Bronchial epithelial cell (primary cell): ENCODE measurements around the gene C4orf17. TPM values are rescaled to one million over a fixed set of nuclear protein-coding genes. Genes with fewer than 3 reads are reported as not detected.

Experiments
- DNase-seq: peaks from one replicate; pipeline ENCODE4 v3.0.0-alpha.2; 2010; ENCODE audit warnings: low read depth
- FAIRE-seq: peaks from 2 replicates; lab custom pipeline; 2011; peaks lifted over from hg19 to GRCh38; lab: Jason Lieb, UNC
- H3K27me3 ChIP-seq: 2 replicates; pipeline ENCODE4 v1.5.1; 2011; ENCODE audit warnings: low read length; ENCODE audit not compliant: control insufficient read depth, insufficient read depth
- H3K36me3 ChIP-seq: 2 replicates; pipeline ENCODE4 v1.5.1; 2011; ENCODE audit warnings: low read length; ENCODE audit not compliant: control insufficient read depth, insufficient read depth
- H3K4me3 ChIP-seq: 2 replicates; pipeline ENCODE4 v1.5.1; 2011; ENCODE audit warnings: mild to moderate bottlenecking, low read depth, low read length, control low read depth
- total RNA-seq: library from RNA; depleted of rRNA; stranded (reverse); fragments of >200 nt; gene quantifications from 2 replicates; pipeline ENCODE4 v1.2.1, GENCODE V29; 2014
- TF ChIP-seq, protein P1 (sequence below): IDR thresholded peaks from 2 replicates; pipeline ENCODE4 v1.5.1; 2011; ENCODE audit warnings: mild to moderate bottlenecking, moderate library complexity, low read length, control low read depth, inconsistent platforms; ENCODE audit not compliant: insufficient read depth, severe bottlenecking

Gene C4orf17
- total RNA-seq: not detected in 2 replicates

- FAIRE-seq: no peak
- Histone ChIP-seq H3K4me3 (no peak within 1 kb of the TSS), H3K36me3 (no peaks in the 10 kb centered on the region), H3K27me3 (no peaks in the 10 kb centered on the region)
- TF ChIP-seq, protein P1, sequence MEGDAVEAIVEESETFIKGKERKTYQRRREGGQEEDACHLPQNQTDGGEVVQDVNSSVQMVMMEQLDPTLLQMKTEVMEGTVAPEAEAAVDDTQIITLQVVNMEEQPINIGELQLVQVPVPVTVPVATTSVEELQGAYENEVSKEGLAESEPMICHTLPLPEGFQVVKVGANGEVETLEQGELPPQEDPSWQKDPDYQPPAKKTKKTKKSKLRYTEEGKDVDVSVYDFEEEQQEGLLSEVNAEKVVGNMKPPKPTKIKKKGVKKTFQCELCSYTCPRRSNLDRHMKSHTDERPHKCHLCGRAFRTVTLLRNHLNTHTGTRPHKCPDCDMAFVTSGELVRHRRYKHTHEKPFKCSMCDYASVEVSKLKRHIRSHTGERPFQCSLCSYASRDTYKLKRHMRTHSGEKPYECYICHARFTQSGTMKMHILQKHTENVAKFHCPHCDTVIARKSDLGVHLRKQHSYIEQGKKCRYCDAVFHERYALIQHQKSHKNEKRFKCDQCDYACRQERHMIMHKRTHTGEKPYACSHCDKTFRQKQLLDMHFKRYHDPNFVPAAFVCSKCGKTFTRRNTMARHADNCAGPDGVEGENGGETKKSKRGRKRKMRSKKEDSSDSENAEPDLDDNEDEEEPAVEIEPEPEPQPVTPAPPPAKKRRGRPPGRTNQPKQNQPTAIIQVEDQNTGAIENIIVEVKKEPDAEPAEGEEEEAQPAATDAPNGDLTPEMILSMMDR: no peak
- DNase-seq: no peak
Observed at GRCh38 chr4:99510721-99511120, at the start of gene C4orf17. C4orf17 (plus strand) TSS chr4:99511021; CDS start chr4:99513082, 2,061 bp downstream.

GRCh38 chr4:99461623-99462401 lies 49.0 kb upstream of the C4orf17 start:
- Histone ChIP-seq H3K36me3 (no peaks in the 10 kb centered on the region), H3K27me3 (no peaks in the 10 kb centered on the region), H3K4me3 (no peak overlapping the region)
- TF ChIP-seq, protein P1: no peak
- DNase-seq (no peak), FAIRE-seq (no peak)

DNA sequence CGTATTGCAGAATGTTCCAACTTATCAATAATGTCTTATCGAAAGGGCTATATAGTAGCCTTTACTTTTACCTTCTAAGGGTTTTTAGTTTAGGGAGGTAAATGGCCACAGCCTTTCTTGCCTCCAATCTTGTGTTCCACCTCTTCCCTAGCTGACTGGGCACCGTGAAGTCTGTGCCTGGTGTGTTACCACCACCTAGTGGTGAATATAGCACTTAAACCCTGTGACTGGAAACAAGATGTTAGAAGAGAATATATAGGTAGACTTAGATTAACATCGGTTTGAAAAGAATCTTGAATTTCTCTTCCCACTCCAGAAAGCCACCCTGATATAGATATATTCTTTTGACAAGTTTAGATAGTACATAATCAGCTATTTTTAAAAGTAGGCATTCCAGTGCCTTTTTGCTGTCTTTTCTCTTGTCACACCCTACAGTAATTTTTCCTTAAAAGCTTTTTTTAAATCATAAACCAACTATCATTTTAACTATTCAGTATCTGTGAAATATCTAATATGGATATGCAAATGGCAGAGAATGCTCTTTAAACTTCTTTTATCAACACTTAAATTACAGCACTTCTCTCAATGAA lies 47.9 kb upstream of the C4orf17 start:
- TF ChIP-seq, protein P1: peak; percentile 64
- H3K36me3 ChIP-seq: no peaks in the 10 kb centered on the region
- no peak overlapping the region for H3K4me3 ChIP-seq
- FAIRE-seq (no peak), DNase-seq (peak; percentile 77)
- no peaks in the 10 kb centered on the region for H3K27me3 ChIP-seq

DNA sequence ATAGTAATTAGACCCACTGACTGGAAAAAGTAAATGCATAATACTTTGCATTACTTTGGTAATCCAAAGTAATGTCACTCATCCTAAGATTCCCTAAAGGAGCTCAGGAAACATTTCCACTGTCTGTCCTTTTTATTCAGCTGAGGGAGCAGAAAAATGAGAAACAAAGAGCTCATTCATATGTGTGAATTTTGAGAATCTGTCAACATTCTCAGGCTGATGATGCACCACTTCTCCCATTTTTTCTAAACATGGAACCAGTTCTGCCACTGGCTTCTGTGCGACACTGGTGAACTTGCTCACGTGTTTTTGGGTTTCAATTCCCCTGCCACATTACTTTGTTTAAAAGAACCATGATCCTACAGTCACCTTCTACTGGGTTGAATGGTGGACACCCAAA lies 47.3 kb upstream of the C4orf17 start:
- DNase-seq (no peak), FAIRE-seq (no peak)
- H3K4me3 ChIP-seq: no peak overlapping the region
- H3K36me3 ChIP-seq: no peaks in the 10 kb centered on the region
- H3K27me3 ChIP-seq: no peaks in the 10 kb centered on the region
- TF ChIP-seq, protein P1: no peak

DNA sequence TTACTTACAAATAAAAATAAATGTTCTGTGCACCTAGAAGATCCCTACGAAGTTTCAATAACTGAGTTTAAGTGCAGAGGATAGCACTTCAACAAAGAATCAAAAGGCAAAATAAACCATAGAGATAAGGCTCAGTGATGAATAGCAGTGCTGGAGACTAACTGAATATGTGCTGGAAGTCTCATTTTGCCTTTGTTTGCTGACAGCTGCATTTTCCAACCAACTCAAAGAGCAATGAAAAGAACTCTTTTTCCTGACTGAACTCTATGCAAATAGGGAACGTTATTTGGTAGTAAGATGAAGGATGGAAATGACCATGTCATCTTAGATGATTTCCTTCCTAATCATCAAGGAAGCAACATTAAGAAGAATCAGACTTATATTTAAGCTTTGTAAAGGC lies 42.9 kb upstream of the C4orf17 start:
- Histone ChIP-seq H3K36me3 (no peaks in the 10 kb centered on the region), H3K27me3 (no peaks in the 10 kb centered on the region), H3K4me3 (no peak overlapping the region)
- no peak for FAIRE-seq
- no peak for DNase-seq
- TF ChIP-seq, protein P1: no peak
